ENCODE data around the gene SUFU.

DNA sequence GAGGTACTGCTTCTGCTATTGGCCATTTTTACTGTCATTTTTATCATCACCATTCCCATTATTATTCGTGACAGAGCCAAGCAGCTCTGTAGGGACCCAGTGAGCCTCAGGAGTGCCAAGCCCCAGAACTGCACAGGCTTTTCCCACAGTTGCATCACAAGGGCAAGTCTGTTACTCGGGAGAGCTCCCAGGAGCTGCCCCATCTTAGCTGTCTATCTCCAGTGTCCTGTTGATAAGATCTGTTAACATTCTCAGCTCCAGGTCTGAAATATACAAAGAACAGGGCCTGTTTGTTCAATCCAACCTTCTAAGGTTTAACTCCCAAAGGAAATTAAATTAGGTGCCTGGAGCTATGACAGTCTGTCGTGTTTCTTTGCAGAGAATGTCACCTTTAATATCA lies 120.3 kb downstream of the SUFU start:
- TF ChIP-seq, protein P1, sequence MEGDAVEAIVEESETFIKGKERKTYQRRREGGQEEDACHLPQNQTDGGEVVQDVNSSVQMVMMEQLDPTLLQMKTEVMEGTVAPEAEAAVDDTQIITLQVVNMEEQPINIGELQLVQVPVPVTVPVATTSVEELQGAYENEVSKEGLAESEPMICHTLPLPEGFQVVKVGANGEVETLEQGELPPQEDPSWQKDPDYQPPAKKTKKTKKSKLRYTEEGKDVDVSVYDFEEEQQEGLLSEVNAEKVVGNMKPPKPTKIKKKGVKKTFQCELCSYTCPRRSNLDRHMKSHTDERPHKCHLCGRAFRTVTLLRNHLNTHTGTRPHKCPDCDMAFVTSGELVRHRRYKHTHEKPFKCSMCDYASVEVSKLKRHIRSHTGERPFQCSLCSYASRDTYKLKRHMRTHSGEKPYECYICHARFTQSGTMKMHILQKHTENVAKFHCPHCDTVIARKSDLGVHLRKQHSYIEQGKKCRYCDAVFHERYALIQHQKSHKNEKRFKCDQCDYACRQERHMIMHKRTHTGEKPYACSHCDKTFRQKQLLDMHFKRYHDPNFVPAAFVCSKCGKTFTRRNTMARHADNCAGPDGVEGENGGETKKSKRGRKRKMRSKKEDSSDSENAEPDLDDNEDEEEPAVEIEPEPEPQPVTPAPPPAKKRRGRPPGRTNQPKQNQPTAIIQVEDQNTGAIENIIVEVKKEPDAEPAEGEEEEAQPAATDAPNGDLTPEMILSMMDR (IDR thresholded peaks at IDR 0.05; ENCODE audit: control extremely low read depth in 1 of 3, insufficient read depth in 1 of 3, low read depth in 1 of 3, low read length in 3 of 3) = no peak
- TF ChIP-seq HDAC2 (IDR thresholded peaks at IDR 0.05; ENCODE audit: borderline replicate concordance in 1 of 2, low read depth in 2 of 2, low read length in 2 of 2) = no peak

Data from H1 (cell line).